ENCODE measurements around the gene CTNNA2. TPM values are rescaled to one million over a fixed set of nuclear protein-coding genes. Genes with fewer than 3 reads are reported as not detected.

CTNNA2 gene
- total and polyA plus RNA-seq, 2 of the 8 experiments (the other 6 are each of a cell fraction or from before 2014, with no cell fraction given) = 3.9 to 9.0 TPM

DNA sequence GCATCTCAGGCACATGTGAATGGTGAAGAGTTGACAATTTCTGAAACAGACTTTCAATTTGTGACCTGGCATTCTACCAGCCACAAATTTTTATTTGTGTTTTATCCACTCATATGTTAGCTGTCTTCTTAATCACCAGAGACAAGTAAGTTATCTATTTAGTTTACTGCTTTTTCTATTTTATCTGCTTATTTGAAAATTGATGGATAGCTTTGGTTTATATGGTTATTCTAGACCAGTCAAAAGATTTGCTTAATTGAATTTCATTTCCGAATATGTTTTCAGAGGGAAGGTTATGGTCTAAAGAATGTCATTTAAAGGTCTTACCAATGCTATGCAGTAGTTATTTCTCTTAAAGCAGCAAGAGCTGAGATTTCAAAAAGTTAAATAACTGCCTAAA lies 835.2 kb downstream of the CTNNA2 start (continued):
- TF ChIP-seq, protein P1, sequence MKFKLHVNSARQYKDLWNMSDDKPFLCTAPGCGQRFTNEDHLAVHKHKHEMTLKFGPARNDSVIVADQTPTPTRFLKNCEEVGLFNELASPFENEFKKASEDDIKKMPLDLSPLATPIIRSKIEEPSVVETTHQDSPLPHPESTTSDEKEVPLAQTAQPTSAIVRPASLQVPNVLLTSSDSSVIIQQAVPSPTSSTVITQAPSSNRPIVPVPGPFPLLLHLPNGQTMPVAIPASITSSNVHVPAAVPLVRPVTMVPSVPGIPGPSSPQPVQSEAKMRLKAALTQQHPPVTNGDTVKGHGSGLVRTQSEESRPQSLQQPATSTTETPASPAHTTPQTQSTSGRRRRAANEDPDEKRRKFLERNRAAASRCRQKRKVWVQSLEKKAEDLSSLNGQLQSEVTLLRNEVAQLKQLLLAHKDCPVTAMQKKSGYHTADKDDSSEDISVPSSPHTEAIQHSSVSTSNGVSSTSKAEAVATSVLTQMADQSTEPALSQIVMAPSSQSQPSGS (IDR thresholded peaks at IDR 0.05; ENCODE audit: low read length) = no peak
- no peak for TF ChIP-seq SIRT6 (IDR thresholded peaks at IDR 0.05; ENCODE audit: low read length)
- no peak for TF ChIP-seq TAF7 (optimal IDR thresholded peaks at IDR 0.05; ENCODE audit: borderline replicate concordance, low read depth, low read length)
- no peak for TF ChIP-seq JUN (IDR thresholded peaks at IDR 0.05; ENCODE audit: low read depth, low read length)

Data from H1 (cell line).